Activated T-cell treated with anti-CD3 and anti-CD28 coated beads, Interleukin-2, amount 50 U/mL, for 4 hours (primary cell): ENCODE measurements around the gene TTLL11. TPM values are rescaled to one million over a fixed set of nuclear protein-coding genes. Genes with fewer than 3 reads are reported as not detected.

ENCODE experiments used
- ATAC-seq, 2 donors: fragments of 200-7000 bp; cut with Tn5 transposase; one replicate each; pipeline ENCODE4 v1.10.0; 2021
- DNase-seq: peaks from one replicate; pipeline ENCODE4 v3.0.0-alpha.2; 2020
- H3K27me3 Mint-ChIP-seq: one replicate; pipeline ENCODE4 v1.8.0; 2021; ENCODE audit warnings: low read depth, mixed read lengths
- H3K36me3 Mint-ChIP-seq: one replicate; pipeline ENCODE4 v1.8.0; 2022; ENCODE audit warnings: mixed read lengths; ENCODE audit not compliant: insufficient read depth
- H3K4me1 Mint-ChIP-seq: one replicate; pipeline ENCODE4 v1.8.0; 2021; ENCODE audit warnings: low read depth, mixed read lengths
- H3K4me3 Mint-ChIP-seq: one replicate; pipeline ENCODE4 v1.8.0; 2021; ENCODE audit warnings: mild to moderate bottlenecking, moderate library complexity, mixed read lengths
- H3K9me3 Mint-ChIP-seq: one replicate; pipeline ENCODE4 v1.8.0; 2021; ENCODE audit warnings: mixed read lengths
- total RNA-seq, 3 donors: library from RNA; stranded (reverse); gene quantifications; one replicate each; pipeline ENCODE4 v1.2.1, GENCODE V29; 2021

The TTLL11 gene
- total RNA-seq, 3 donors from 2014 or later, result 4.2 to 5.1 (median 4.7) TPM

DNA sequence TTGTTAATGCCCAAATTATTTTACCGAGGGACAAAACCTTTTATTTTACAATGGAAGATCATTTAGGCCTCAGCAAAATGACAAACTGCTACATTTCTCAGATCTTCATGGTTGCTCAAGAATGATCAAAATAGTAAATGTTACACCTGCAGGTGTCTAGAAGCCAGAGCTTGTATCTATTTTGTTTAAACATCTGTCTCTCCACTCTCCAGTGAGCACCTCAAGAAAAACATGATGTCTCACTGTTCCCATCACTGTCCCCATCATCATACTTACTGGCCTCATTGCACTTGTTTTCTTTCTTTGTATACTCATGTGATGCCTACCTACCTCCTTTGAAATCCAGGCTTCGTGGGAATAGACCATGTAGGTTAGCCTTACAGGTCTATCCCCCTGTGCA lies 149.6 kb downstream of the TTLL11 start:
- Mint-ChIP-seq H3K9me3 (no peaks in the 10 kb centered on the region), H3K4me3 (no peak overlapping the region), H3K4me1 (no peaks in the 10 kb centered on the region), H3K36me3 (peaks cover 3% of the 10 kb centered on the region), H3K27me3 (no peaks in the 10 kb centered on the region)
- ATAC-seq (no peak), DNase-seq (no peak)

DNA sequence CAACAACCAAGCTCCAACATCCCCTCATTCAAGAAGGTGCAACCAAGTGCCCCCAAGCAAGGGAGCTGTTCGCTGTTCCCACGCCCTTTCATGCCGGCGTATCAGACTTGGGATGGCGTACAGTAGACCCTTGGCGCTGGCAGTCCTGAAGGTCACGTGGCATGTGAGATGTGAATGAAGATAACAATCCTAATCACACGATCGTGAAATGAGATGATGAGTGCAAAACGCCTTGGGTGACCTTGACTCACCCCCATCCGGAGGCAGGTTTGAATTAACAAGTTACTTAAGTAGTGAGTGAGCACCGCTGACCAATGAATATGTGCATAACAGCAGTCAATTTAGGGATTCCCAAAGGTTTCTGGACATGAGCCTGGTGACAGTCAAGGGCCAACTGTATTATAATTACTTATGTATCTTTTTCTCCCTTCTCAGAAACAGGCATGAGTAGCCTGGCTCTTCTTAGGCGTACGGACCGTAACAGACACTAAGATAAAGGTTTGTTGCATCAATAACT lies 150.2 kb downstream of the TTLL11 start:
- Mint-ChIP-seq H3K36me3 (peaks cover 3% of the 10 kb centered on the region), H3K4me1 (no peaks in the 10 kb centered on the region), H3K4me3 (no peak overlapping the region), H3K9me3 (no peaks in the 10 kb centered on the region), H3K27me3 (no peaks in the 10 kb centered on the region)
- ATAC-seq, result no peak
- no peak for DNase-seq

DNA sequence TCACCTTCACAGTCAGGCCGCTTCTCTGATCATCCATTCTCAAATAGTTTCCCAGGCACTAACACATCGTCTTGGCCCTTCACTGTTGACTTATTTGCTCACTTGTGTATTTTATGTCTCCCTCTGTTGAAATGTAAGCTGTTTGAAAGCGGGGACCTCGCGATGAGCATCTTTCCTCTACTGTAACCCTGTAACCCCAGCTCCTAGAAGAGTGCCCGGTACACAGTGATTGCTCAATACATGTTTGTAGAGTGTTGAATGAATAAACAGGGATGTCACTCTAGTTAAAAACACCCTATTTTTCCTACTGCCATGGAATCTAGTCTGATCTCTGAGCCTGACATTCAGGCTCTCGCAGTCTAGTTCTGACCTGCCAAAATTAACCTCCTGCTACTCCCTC lies 150.8 kb downstream of the TTLL11 start:
- no peaks in the 10 kb centered on the region for H3K9me3 Mint-ChIP-seq
- no peaks in the 10 kb centered on the region for H3K27me3 Mint-ChIP-seq
- H3K4me1 Mint-ChIP-seq, result no peaks in the 10 kb centered on the region
- ATAC-seq, result no peak
- peaks cover 3% of the 10 kb centered on the region for H3K36me3 Mint-ChIP-seq
- H3K4me3 Mint-ChIP-seq, result no peak overlapping the region
- DNase-seq, result no peak

DNA sequence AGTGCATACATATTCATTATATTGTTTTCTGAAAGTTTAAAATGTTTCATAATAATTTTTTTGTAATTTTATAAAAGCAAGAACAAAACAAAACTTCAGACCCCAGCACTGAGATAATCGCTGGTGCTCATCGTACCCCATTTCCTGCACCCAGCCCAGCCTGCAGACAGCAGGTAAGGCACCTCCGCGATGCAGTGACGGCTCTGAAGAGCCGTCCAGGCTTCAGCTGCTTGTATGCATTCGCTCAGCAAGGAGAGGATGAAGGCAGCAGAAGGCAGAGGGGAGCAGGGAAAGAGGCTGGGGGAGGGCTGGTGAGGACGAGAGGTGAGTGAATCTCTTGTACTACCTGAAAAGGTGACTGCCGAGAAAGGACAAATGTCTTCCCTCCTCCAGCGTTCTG lies 153.5 kb downstream of the TTLL11 start:
- ATAC-seq (no peak), DNase-seq (no peak)
- H3K4me3 Mint-ChIP-seq, result no peak overlapping the region
- H3K36me3 Mint-ChIP-seq, result peaks cover 4% of the 10 kb centered on the region
- no peaks in the 10 kb centered on the region for H3K27me3 Mint-ChIP-seq
- no peaks in the 10 kb centered on the region for H3K9me3 Mint-ChIP-seq
- H3K4me1 Mint-ChIP-seq, result no peaks in the 10 kb centered on the region

DNA sequence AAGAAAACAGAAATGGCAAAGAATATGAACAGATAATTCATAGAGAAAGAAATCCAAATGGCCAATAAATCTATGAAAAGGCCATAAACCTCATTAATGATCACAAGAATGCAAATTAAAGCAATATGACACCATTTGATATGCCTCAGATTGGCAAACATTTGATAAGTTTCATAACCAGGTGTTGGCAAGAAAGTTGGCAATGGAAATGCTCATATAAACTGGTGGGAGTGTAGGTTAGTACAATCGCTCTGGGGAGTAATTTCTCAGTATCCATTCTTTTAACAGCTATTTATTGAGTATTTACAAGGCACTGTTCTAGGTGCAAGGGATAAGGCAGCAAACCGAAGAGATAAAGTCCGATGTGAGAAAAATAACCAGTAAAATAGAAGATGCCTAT lies 154.5 kb downstream of the TTLL11 start:
- Mint-ChIP-seq H3K4me3 (no peak overlapping the region), H3K4me1 (no peaks in the 10 kb centered on the region), H3K36me3 (peaks cover 3% of the 10 kb centered on the region), H3K27me3 (no peaks in the 10 kb centered on the region), H3K9me3 (no peaks in the 10 kb centered on the region)
- DNase-seq, result no peak
- ATAC-seq, result no peak

DNA sequence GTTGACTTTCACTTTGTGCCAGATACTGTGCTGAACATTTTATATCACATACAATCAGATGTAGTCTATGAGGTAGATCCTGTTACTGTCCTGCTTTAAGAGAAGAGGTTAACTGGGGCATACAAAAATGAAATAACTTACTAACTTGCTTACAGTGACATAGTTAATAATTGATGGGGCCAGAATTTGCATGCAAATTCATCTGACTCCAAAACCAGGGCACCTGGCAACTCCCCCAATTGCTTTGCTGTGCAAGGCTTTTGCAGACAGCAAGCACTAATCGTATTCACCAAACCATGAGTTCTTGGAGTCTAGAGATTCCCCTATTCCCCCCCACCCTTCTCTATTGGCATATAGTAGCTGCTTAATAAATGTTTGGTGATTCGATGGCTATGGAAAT lies 155.9 kb downstream of the TTLL11 start:
- Mint-ChIP-seq H3K4me1 (no peaks in the 10 kb centered on the region), H3K27me3 (no peaks in the 10 kb centered on the region), H3K4me3 (no peak overlapping the region), H3K9me3 (no peaks in the 10 kb centered on the region), H3K36me3 (peaks cover 2% of the 10 kb centered on the region)
- no peak for DNase-seq
- ATAC-seq, result no peak

DNA sequence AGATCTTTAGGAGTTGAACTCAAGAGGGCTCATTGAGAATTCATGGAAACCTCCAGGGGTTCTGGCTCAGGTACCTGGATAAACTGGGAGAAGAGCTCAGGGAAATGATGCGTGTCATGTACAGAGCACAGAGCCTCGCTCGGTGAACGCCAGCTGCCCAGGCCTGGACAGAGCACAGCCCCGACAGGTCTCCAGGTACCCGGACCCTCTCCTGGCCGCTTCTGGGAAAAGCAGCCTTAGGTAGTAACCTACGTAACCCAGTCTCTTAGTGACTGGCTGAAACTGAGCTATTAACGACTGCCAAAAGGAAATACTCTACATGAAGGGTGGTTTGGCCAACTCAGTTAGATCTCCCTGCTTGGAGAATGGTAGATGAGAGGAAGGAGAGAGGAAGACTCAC lies 157.4 kb downstream of the TTLL11 start:
- DNase-seq (no peak), ATAC-seq (no peak)
- Mint-ChIP-seq H3K9me3 (no peaks in the 10 kb centered on the region), H3K4me3 (no peak overlapping the region), H3K27me3 (no peaks in the 10 kb centered on the region), H3K36me3 (peaks cover 2% of the 10 kb centered on the region), H3K4me1 (no peaks in the 10 kb centered on the region)

DNA sequence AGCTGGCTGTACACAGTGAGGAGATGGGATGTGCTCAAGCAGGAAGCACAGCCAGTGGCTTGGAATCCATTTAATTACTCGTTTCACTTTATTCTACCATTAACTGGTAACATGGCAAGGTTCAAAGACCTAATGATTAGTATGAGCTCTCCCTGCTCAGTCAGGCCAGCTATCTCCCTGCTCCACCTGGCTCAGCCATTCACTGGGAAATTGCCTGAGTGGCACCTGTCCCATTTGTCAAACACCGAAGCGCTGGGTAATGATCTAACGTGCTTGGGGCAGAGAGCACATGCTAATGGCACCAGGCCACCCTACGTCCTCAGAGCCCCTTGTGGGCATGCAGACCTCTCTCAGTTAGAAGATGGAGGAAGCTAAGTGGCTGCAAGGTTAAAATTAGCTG lies 162.2 kb downstream of the TTLL11 start:
- peaks cover 2% of the 10 kb centered on the region for H3K36me3 Mint-ChIP-seq
- H3K9me3 Mint-ChIP-seq, result no peaks in the 10 kb centered on the region

DNA sequence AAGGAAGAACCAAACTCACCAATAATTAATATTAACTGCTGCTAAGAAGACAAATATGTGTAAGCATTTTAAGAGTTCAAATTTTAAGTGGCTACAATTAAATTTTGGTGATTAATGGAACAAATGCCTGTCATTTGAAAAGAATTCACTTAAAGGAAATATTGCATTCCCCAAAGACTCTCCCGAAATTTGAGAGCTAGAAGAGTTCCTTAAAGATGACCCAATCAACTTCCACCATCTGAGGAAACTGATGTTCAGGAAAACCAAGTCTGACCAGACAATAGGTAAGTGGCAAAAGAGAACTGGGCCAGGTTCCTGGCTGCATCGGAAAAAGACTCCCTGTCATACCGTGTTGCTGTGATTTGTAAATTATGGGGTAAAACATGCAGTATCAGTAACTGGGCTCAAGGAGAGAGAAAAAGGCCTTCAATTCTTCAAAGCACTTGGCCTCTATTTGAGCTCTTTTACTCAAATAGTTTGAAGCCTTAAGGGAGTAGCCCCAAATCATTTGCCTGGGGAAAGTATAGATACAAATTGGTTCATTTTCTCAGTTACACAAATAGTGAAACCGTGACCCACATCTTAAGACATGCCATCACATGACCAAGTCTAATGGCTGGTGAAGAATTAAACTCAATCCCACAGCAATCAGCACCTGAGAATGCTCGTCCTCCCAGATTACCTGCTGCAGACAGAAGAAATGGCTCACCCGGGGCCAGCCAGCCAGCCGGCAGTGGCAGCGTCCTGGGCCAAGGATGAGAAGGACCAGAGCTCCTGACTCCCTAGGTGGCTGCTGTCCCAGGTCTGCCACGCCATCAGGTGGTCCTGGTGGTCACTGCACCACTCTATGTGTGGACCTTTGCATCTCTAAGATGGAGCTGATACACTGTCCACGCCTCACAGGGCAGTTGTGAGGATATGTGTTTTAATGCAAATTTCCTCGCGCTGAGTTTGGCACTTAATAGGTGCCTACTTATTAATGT lies 162.9 kb downstream of the TTLL11 start:
- Mint-ChIP-seq H3K36me3 (no peaks in the 10 kb centered on the region), H3K27me3 (no peaks in the 10 kb centered on the region), H3K9me3 (no peaks in the 10 kb centered on the region), H3K4me1 (no peaks in the 10 kb centered on the region), H3K4me3 (no peak overlapping the region)
- DNase-seq (no peak), ATAC-seq (no peak)

More for the DNA sequence above, 162.2 kb downstream of the TTLL11 start:
- no peaks in the 10 kb centered on the region for H3K27me3 Mint-ChIP-seq
- DNase-seq, result no peak
- H3K4me3 Mint-ChIP-seq, result no peak overlapping the region
- no peak for ATAC-seq
- H3K4me1 Mint-ChIP-seq, result no peaks in the 10 kb centered on the region

DNA sequence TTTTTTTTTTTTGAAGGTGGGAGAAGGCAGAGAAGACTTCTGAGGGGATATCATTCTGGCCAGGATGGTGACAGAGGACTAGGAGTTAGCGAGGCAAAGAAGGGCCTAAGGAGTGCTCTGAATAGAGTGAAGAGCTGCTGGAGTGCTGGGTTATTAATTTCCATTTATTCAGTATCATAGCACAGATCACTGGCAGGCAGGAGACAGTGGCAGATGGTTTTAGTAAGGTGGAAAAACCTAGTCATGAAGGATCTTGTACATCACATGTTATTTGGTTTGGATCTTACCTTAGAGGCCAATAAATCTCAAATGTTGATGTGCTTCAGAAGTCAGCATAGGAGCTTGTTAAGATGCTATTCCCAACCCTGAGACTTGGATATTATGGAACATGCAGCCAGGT lies 165.5 kb downstream of the TTLL11 start:
- Mint-ChIP-seq H3K9me3 (no peaks in the 10 kb centered on the region), H3K36me3 (no peaks in the 10 kb centered on the region), H3K27me3 (no peaks in the 10 kb centered on the region), H3K4me3 (no peak overlapping the region), H3K4me1 (no peaks in the 10 kb centered on the region)
- ATAC-seq, result no peak
- no peak for DNase-seq

DNA sequence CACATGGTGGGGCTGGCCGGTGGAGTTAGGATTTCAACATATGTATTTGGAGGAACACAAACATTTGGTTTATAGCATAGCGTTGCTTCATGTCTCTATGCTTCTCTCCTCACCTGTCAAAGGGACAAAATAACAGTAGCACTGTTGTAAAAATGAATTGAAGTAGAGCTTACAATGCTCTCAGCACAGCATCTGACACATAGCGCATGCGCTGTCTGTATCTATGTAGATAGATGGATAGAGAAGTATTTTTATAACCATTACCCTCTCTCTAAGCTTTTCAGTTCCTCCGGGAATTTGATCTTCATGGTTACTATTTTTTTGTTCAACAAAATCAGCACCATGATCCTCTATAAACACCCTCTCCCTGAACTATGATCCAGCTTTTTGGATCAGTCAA lies 166.0 kb downstream of the TTLL11 start:
- no peak for DNase-seq
- H3K27me3 Mint-ChIP-seq, result no peaks in the 10 kb centered on the region
- no peaks in the 10 kb centered on the region for H3K9me3 Mint-ChIP-seq
- H3K4me3 Mint-ChIP-seq, result no peak overlapping the region
- no peak for ATAC-seq
- H3K4me1 Mint-ChIP-seq, result no peaks in the 10 kb centered on the region
- H3K36me3 Mint-ChIP-seq, result no peaks in the 10 kb centered on the region

DNA sequence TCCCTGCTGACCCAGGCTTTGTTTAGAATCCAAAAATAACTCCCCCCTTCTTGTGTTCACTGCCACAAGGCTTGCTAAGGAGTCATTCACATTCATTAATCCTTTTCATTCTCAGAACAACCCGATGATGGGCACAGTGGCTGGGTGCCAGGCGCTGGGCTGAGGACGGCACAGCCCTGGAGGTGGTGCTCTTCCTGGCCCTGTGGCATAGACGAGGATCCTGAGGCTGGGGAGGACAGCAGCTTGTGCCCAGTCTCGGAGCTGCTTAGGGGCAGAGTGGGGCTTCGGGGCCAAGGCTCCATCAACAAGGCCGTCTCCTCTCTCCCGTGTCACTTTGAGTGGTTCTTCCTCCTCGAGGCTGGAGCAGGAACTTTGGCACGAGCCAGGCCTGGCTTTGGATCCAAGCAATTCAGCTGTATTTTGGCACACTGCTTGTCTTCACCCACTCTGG lies 166.7 kb downstream of the TTLL11 start:
- DNase-seq (no peak), ATAC-seq (no peak)
- no peak overlapping the region for H3K4me3 Mint-ChIP-seq
- H3K36me3 Mint-ChIP-seq, result no peaks in the 10 kb centered on the region
- no peaks in the 10 kb centered on the region for H3K4me1 Mint-ChIP-seq
- H3K27me3 Mint-ChIP-seq, result no peaks in the 10 kb centered on the region
- no peaks in the 10 kb centered on the region for H3K9me3 Mint-ChIP-seq

DNA sequence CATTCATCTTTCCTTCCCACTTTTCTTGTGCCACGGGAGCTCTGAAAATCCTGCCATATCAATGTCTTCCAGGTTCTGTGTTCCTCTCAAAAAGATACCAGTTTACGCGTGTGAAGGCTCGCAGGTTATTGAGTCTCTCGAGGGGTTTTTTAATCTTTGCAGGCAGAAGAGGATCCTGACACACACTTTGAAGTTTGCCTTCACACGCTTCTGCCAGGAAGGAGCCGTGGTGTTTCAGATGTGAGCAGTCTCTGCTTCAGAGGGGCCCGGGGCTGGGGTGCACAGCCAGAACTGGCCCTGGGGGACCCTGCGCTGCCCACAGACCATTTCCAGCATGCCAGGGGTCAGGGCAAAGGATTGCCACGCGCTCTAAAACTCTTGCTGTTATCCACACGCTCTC lies 167.2 kb downstream of the TTLL11 start:
- H3K9me3 Mint-ChIP-seq, result no peaks in the 10 kb centered on the region
- no peaks in the 10 kb centered on the region for H3K27me3 Mint-ChIP-seq
- ATAC-seq (no peak), DNase-seq (no peak)
- H3K4me3 Mint-ChIP-seq, result no peak overlapping the region
- no peaks in the 10 kb centered on the region for H3K4me1 Mint-ChIP-seq
- H3K36me3 Mint-ChIP-seq, result no peaks in the 10 kb centered on the region

DNA sequence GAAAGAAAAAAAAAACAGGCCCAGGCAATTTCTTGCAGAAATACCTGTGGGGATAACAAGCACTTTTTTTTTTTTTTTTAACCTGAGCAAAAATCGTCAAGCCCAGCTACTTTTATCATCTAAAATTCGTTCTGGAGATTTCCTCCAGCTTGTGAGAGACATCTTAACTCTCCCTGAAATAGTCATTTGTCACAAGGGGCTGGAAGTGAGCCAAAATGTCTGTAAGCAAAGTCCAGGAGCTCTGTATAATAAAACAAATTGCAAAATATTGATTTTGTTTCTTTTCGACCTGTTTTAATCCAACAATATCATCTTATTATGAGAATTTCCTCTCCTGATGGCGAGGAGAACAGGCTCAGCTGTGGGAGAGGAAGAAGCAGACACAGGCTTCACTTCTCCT lies 168.4 kb downstream of the TTLL11 start:
- H3K9me3 Mint-ChIP-seq, result no peaks in the 10 kb centered on the region
- no peaks in the 10 kb centered on the region for H3K27me3 Mint-ChIP-seq
- DNase-seq (no peak), ATAC-seq (no peak)
- no peaks in the 10 kb centered on the region for H3K4me1 Mint-ChIP-seq
- no peaks in the 10 kb centered on the region for H3K36me3 Mint-ChIP-seq
- no peak overlapping the region for H3K4me3 Mint-ChIP-seq

DNA sequence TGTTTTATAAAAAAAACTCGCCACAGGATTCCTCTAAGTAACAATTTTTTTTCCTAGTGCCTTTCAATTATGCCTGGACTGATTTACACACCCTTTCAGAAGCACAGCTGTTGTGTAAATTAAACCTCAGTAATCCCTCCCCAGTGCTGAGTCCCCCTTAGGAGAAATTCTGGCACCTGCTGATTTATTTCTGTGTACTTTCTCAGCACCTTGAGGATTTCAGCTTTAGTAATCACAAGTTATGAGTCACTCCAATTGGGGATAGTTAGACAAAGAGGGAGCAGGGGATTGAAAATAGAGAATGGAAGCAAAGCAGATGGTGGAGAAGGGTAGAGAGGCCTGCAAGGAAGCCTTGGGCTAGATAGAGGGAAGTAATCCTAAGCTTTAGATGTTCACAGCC lies 171.7 kb downstream of the TTLL11 start:
- H3K36me3 Mint-ChIP-seq, result no peaks in the 10 kb centered on the region
- no peak for DNase-seq
- no peak for ATAC-seq
- H3K4me3 Mint-ChIP-seq, result no peak overlapping the region
- H3K9me3 Mint-ChIP-seq, result no peaks in the 10 kb centered on the region
- H3K27me3 Mint-ChIP-seq, result no peaks in the 10 kb centered on the region
- no peaks in the 10 kb centered on the region for H3K4me1 Mint-ChIP-seq
